HEK293 (cell line): Measurements from ENCODE around the gene DNAH6.

Experiments
- CTCF ChIA-PET: fragments of 350-600 bp; formaldehyde crosslinking; extraction: SDS; loops from one replicate; lab custom pipeline; 2021; ENCODE audit warnings: antibody characterized with exemption; lab: Yijun Ruan, JAX
- POLR2A ChIA-PET: fragments of 300-600 bp; formaldehyde crosslinking; extraction: SDS; loops from one replicate; lab custom pipeline; 2020; ENCODE audit warnings: antibody characterized with exemption, inconsistent platforms; lab: Yijun Ruan, JAX
- H3K27ac ChIP-seq: fragments of 200-500 bp; sonication (Bioruptor generic); 2 replicates; pipeline ENCODE4 v1.5.1; 2014; ENCODE audit warnings: low read depth, low read length, control low read depth, inconsistent platforms; ENCODE audit errors: extremely low read depth
- H3K36me3 ChIP-seq, 2 experiments: fragments of 200-500 bp in 1 of 2; sonication (Bioruptor generic) in 1 of 2; 1 replicate in 1 of 2; 2 replicates in 1 of 2; pipeline ENCODE4 v1.5.1; 2014 to 2017; ENCODE audit warnings: inconsistent platforms in 2 of 2, low read length in 2 of 2; ENCODE audit not compliant: control insufficient read depth in 2 of 2, insufficient read depth in 1 of 2
- H3K4me1 ChIP-seq: fragments of 200-500 bp; sonication (Bioruptor generic); 2 replicates; pipeline ENCODE4 v1.5.1; 2014; ENCODE audit warnings: mild to moderate bottlenecking, low read length, inconsistent platforms; ENCODE audit not compliant: control insufficient read depth, insufficient read depth
- H3K4me3 ChIP-seq: 2 replicates; pipeline ENCODE4 v1.5.1; 2011; ENCODE audit warnings: low read depth, mild to moderate bottlenecking, control low read depth, low read length, moderate library complexity
- H3K9me3 ChIP-seq: fragments of 200-500 bp; sonication (Bioruptor generic); 2 replicates; pipeline ENCODE4 v1.5.1; 2014; ENCODE audit warnings: low read depth, low read length, inconsistent platforms; ENCODE audit not compliant: control insufficient read depth, insufficient read depth
- HIC1 ChIP-seq: fragments of 450-650 bp; formaldehyde crosslinking; IDR thresholded peaks from 2 replicates; pipeline ENCODE4 v1.5.1; 2016; ENCODE audit warnings: missing biosample characterization, missing genetic modification characterization
- INSM2 ChIP-seq: fragments of 450-650 bp; formaldehyde crosslinking; IDR thresholded peaks from 2 replicates; pipeline ENCODE4 v1.5.1; 2016; ENCODE audit warnings: missing biosample characterization, missing genetic modification characterization
- KLF7 ChIP-seq: fragments of 450-650 bp; formaldehyde crosslinking; IDR thresholded peaks from 2 replicates; pipeline ENCODE4 v1.5.1; 2016; ENCODE audit warnings: missing biosample characterization, missing genetic modification characterization, borderline replicate concordance
- KLF8 ChIP-seq: fragments of 450-650 bp; formaldehyde crosslinking; IDR thresholded peaks from 2 replicates; pipeline ENCODE4 v1.5.1; 2016; ENCODE audit warnings: missing biosample characterization, missing genetic modification characterization
- REPIN1 ChIP-seq: fragments of 450-650 bp; formaldehyde crosslinking; IDR thresholded peaks from 2 replicates; pipeline ENCODE4 v1.5.1; 2017; ENCODE audit warnings: missing biosample characterization, missing genetic modification characterization, low read depth
- SP2 ChIP-seq: fragments of 450-650 bp; formaldehyde crosslinking; IDR thresholded peaks from 2 replicates; pipeline ENCODE4 v1.5.1; 2016; ENCODE audit warnings: missing biosample characterization, missing genetic modification characterization
- WT1 ChIP-seq: fragments of 450-650 bp; formaldehyde crosslinking; IDR thresholded peaks from 2 replicates; pipeline ENCODE4 v1.5.1; 2016; ENCODE audit warnings: missing biosample characterization, missing genetic modification characterization
- ZBTB11 ChIP-seq: fragments of 450-650 bp; formaldehyde crosslinking; conservative IDR thresholded peaks from 2 replicates; pipeline ENCODE4 v1.5.1; 2016; ENCODE audit warnings: low read depth, missing biosample characterization, missing genetic modification characterization
- ZBTB8A ChIP-seq: fragments of 450-650 bp; formaldehyde crosslinking; IDR thresholded peaks from 2 replicates; pipeline ENCODE4 v1.5.1; 2016; ENCODE audit warnings: missing biosample characterization, missing genetic modification characterization
- ZFP3 ChIP-seq: fragments of 450-650 bp; formaldehyde crosslinking; IDR thresholded peaks from 2 replicates; pipeline ENCODE4 v1.5.1; 2016; ENCODE audit warnings: low read depth, missing biosample characterization, missing genetic modification characterization
- ZNF140 ChIP-seq: fragments of 450-650 bp; formaldehyde crosslinking; IDR thresholded peaks from 2 replicates; pipeline ENCODE4 v1.5.1; 2016; ENCODE audit warnings: missing biosample characterization, missing genetic modification characterization
- ZNF221 ChIP-seq: fragments of 450-650 bp; formaldehyde crosslinking; IDR thresholded peaks from 2 replicates; pipeline ENCODE4 v1.5.1; 2017; ENCODE audit warnings: missing biosample characterization, missing genetic modification characterization, borderline replicate concordance
- ZNF239 ChIP-seq: fragments of 450-650 bp; formaldehyde crosslinking; IDR thresholded peaks from 2 replicates; pipeline ENCODE4 v1.5.1; 2016; ENCODE audit warnings: missing biosample characterization, missing genetic modification characterization
- ZNF24 ChIP-seq: fragments of 450-650 bp; formaldehyde crosslinking; IDR thresholded peaks from 2 replicates; pipeline ENCODE4 v1.5.1; 2016; ENCODE audit warnings: missing biosample characterization, missing genetic modification characterization
- ZNF37A ChIP-seq: fragments of 450-650 bp; IDR thresholded peaks from 2 replicates; pipeline ENCODE4 v1.5.1; 2018; ENCODE audit warnings: missing biosample characterization, missing genetic modification characterization
- ZNF423 ChIP-seq: fragments of 450-650 bp; formaldehyde crosslinking; IDR thresholded peaks from 2 replicates; pipeline ENCODE4 v1.5.1; 2016; ENCODE audit warnings: missing biosample characterization, missing genetic modification characterization
- ZNF513 ChIP-seq: fragments of 450-650 bp; IDR thresholded peaks from 2 replicates; pipeline ENCODE4 v1.5.1; 2018; ENCODE audit warnings: missing biosample characterization, missing genetic modification characterization
- ZNF549 ChIP-seq: fragments of 450-650 bp; IDR thresholded peaks from 2 replicates; pipeline ENCODE4 v1.5.1; 2018; ENCODE audit warnings: missing biosample characterization, missing genetic modification characterization, mild to moderate bottlenecking, inconsistent platforms, moderate library complexity
- ZNF560 ChIP-seq: fragments of 450-650 bp; formaldehyde crosslinking; IDR thresholded peaks from 2 replicates; pipeline ENCODE4 v1.5.1; 2017; ENCODE audit warnings: missing biosample characterization, missing genetic modification characterization, borderline replicate concordance
- ZNF561 ChIP-seq: fragments of 450-650 bp; IDR thresholded peaks from 2 replicates; pipeline ENCODE4 v1.5.1; 2018; ENCODE audit warnings: missing biosample characterization, missing genetic modification characterization, borderline replicate concordance
- ZNF623 ChIP-seq: fragments of 450-650 bp; formaldehyde crosslinking; IDR thresholded peaks from 2 replicates; pipeline ENCODE4 v1.5.1; 2016; ENCODE audit warnings: missing biosample characterization, missing genetic modification characterization
- ZNF645 ChIP-seq: fragments of 450-650 bp; formaldehyde crosslinking; IDR thresholded peaks from 2 replicates; pipeline ENCODE4; 2016; ENCODE audit warnings: missing biosample characterization, missing genetic modification characterization
- ZNF660 ChIP-seq: fragments of 450-650 bp; IDR thresholded peaks from 2 replicates; pipeline ENCODE4 v1.5.1; 2018; ENCODE audit warnings: missing biosample characterization, mild to moderate bottlenecking, missing genetic modification characterization

Gene DNAH6

GRCh38 chr2:84686783-84687476 is 170.6 kb downstream of the DNAH6 start (continued):
- TF ChIP-seq ZNF513, result no peak
- TF ChIP-seq ZNF560 (tag by site-specific recombination), result no peak
- TF ChIP-seq HIC1, result no peak
- no peak for TF ChIP-seq ZNF549 (tag by site-specific recombination)
- no peak for TF ChIP-seq ZNF645 (tag by site-specific recombination)

- no peaks in the 10 kb centered on the region for H3K36me3 ChIP-seq
- POLR2A ChIA-PET, result no interaction called here
- no peaks in the 10 kb centered on the region for H3K9me3 ChIP-seq
- H3K4me3 ChIP-seq, result no peak overlapping the region
- 0 out of 2 replicates have a peak, but pooled peaks cover 2% of the 10 kb centered on the region for H3K4me1 ChIP-seq
- CTCF ChIA-PET, result interaction anchor here (0.6 kb wide), 1 partner anchor 36 kb away, joined by 3 read pairs; no protein-coding TSS in a partner anchor
- H3K27ac ChIP-seq, result no peak overlapping the region
- TF ChIP-seq KLF8 (tag by site-specific recombination) (no peak), ZBTB11 (tag by site-specific recombination) (no peak), ZNF623 (tag by site-specific recombination) (no peak), ZNF660 (tag by site-specific recombination) (no peak), ZNF423 (tag by site-specific recombination) (no peak), ZNF221 (tag by site-specific recombination) (no peak)
These were observed 171.3 kb downstream of the DNAH6 start for GRCh38 chr2:84687498-84688149.

- POLR2A ChIA-PET, result no interaction called here
- no peaks in the 10 kb centered on the region for H3K36me3 ChIP-seq
- CTCF ChIA-PET, result interaction anchor here (0.6 kb wide), 1 partner anchor 1177 kb away, joined by 3 read pairs; no protein-coding TSS in a partner anchor
- no peak overlapping the region for H3K4me3 ChIP-seq
- no peaks in the 10 kb centered on the region for H3K9me3 ChIP-seq
- H3K27ac ChIP-seq, result no peak overlapping the region
- H3K4me1 ChIP-seq, result 0 out of 2 replicates have a peak, but pooled peaks cover 2% of the 10 kb centered on the region
- TF ChIP-seq ZBTB8A (no peak), ZFP3 (tag by site-specific recombination) (no peak), ZNF561 (tag by site-specific recombination) (no peak), ZNF24 (no peak), INSM2 (no peak), WT1 (tag by site-specific recombination) (no peak), ZNF140 (tag by site-specific recombination) (no peak), ZNF37A (no peak), SP2 (tag by site-specific recombination) (no peak), ZNF239 (tag by site-specific recombination) (no peak), REPIN1 (tag by site-specific recombination) (no peak), KLF7 (tag by site-specific recombination) (no peak)
These were observed 173.9 kb downstream of the DNAH6 start for GRCh38 chr2:84690225-84690624.
